Measurements from ENCODE around the gene TRAF4. TPM values are rescaled to one million over a fixed set of nuclear protein-coding genes. Genes with fewer than 3 reads are reported as not detected.

The TRAF4 gene
- total RNA-seq, 4 donors from 2014 or later: 8.4 to 66.7 (median 30.7) TPM

- no peak for ATAC-seq (ENCODE audit: low FRiP score)
- TF ChIP-seq CTCF (IDR thresholded peaks at IDR 0.05): no peak
- DNase-seq (ENCODE audit: low spot score): no peak
Observed at GRCh38 chr17:28747051-28747691, 3.4 kb downstream of the TRAF4 start.

GRCh38 chr17:28747801-28748750 is 4.3 kb downstream of the TRAF4 start:
- no peak for TF ChIP-seq CTCF (IDR thresholded peaks at IDR 0.05)
- ATAC-seq (ENCODE audit: low FRiP score) (no peak), DNase-seq (ENCODE audit: low spot score) (no peak)

- ATAC-seq (ENCODE audit: low FRiP score) (no peak), DNase-seq (ENCODE audit: low spot score) (no peak)
- no peak for TF ChIP-seq CTCF (IDR thresholded peaks at IDR 0.05)
Observed at GRCh38 chr17:28748852-28749515, 5.2 kb downstream of the TRAF4 start.

GRCh38 chr17:28749516-28750177 is 5.8 kb downstream of the TRAF4 start:
- DNase-seq (ENCODE audit: low spot score) (no peak), ATAC-seq (ENCODE audit: low FRiP score) (no peak)
- no peak for TF ChIP-seq CTCF (IDR thresholded peaks at IDR 0.05)

DNA sequence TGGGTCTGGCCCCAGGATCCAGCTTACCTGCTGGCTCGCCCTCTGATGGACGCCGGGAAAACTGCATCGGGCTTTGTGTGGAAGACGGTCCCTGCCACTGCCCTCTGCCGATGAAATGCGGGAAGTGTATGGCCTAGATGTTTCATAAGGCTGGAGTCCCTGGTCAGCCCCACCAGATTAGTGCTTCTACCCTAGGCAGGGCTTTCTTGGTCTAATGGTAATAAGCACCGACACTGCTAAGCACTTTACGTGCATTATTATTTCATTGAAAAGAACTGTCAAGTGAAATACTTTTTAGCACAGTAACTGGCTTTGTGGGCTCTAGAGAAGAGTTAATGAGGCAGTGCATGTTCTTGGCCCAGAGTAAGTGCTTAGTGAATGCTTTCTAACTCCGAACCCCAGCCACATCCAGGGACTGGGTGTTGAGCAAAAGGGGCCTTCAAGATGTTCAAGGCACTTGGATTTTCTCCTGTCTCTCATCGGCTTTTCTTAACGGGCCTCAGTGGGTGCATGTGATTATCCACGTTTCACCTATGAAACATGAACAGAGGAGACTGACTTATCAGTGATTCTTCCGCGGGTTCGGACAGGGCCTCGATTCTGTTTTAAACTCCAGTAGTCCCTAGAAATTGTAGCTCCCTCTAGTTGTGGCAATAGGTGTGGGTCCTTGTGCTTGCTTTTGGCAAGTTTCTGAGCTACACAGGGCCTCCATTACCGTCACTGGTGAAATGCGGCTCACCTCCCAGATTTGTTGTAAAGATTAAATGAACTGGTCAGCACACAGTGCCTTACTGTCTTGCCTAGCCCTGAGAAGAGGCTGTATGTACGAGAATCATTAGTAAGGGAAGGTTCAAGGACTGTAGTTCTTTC is 6.6 kb downstream of the TRAF4 start:
- peak; percentile 94 for DNase-seq (ENCODE audit: low spot score)
- TF ChIP-seq CTCF (IDR thresholded peaks at IDR 0.05): peak in 2 of 3 donors; percentile 88 to 96
- peak; percentile 81 for ATAC-seq (ENCODE audit: low FRiP score)
